T1000 (cell line): ENCODE measurements around the gene HTRA3.

ENCODE experiments used
- DNase-seq: peaks from one replicate; lab custom pipeline; 2025; ENCODE audit warnings: mixed read lengths; lab: John Stamatoyannopoulos, UW

Gene HTRA3

DNA sequence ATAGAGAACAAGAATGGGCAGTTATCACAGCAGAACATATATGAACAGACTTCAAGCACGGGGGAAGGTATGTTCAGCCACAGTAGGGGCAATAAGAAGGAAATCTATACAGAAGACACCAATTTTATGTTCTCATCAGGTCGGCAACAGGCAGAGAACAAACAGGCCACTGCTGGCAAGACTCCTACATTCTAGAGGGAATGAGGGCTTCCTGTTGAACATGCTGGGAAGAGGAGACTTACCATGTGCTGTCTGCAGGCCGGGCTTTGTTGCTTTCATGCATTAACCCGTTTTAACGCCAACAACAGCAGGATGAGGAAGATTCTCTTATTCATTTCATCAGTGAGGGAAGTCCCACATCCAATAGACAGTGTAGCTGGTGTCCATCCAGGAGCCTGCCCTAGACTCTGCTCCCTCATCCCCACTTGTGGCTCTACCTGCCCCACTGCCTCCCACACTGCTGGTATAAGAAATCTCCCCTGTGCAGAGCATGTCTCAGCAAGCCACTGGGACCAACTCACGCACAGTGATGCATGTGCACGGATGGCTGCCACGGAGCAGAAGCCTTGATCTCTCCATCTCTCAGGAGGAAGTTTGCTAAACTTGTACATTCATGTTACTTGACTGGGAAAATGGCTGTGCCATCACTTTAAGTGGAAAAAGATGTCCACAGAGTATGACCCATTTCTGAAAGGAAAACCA lies 86.5 kb downstream of the HTRA3 start:
- no peak for DNase-seq
